SH-SY5Y (cell line): Measurements from ENCODE around the gene VIPR1.

Experiments
- GATA2 ChIP-seq: IDR thresholded peaks from 2 replicates; pipeline ENCODE4 v1.6.1; 2011; ENCODE audit warnings: mild to moderate bottlenecking, low read depth, low read length
- GATA3 ChIP-seq: IDR thresholded peaks from 2 replicates; pipeline ENCODE4 v1.6.1; 2011; ENCODE audit warnings: low read depth, mild to moderate bottlenecking, low read length, moderate library complexity

Gene VIPR1

DNA sequence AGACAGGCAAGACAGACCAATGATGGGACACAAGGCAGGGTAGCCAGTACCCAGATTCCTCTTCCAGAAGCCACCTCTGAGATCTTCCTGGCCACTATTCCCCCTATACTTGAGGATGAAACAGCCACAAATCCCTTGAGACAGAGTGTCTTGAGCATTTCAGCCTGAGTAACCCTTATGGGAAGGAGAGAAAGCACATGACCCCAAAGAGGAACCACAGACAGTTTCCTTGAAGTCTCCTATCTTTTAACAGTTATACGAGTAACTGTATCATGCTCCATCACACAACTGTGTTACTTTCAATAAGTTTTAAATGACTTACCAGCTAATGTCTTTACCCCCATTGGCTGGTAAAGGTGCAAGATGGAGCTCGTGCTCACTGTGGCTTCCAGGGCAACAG, 9.3 kb downstream of the VIPR1 start:
- TF ChIP-seq GATA3, result no peak
- TF ChIP-seq GATA2, result no peak

DNA sequence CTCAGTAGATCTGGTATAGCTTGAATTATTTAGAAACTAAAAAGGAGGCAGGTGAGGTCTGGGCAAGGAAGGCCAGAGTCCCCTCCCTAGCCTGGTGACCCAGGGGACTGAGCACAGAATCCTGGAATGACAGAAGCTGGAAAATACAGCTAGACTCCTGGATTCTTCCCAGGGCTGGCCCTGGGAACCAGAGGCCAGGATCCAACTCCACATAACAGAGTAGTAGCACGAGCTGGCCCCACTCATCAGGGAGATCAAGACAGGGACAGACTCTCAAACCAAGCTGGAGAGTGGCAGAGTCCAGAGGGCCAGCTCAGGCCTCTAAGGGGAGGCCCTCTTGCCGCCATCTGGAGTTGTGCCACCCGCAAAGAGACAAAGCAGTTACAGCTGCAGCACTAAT, 10.7 kb downstream of the VIPR1 start:
- no peak for TF ChIP-seq GATA3
- no peak for TF ChIP-seq GATA2

DNA sequence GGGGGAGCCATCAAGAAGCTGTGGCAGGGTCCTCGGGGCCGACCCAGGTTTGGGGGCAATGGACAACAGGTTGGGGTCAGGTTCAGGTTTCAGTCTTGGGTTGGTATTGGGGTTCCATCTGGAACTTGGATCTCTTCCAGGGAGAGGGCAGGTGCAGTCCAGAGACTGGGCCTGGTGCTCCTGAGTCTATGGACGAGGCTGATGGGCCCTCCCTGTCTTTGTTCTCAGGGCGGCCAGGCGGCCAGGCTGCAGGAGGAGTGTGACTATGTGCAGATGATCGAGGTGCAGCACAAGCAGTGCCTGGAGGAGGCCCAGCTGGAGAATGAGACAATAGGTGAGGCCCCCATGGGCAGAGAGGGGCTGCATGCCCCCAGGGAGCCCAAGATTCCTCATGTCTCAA, 11.1 kb downstream of the VIPR1 start:
- TF ChIP-seq GATA3 (no peak), GATA2 (no peak)

DNA sequence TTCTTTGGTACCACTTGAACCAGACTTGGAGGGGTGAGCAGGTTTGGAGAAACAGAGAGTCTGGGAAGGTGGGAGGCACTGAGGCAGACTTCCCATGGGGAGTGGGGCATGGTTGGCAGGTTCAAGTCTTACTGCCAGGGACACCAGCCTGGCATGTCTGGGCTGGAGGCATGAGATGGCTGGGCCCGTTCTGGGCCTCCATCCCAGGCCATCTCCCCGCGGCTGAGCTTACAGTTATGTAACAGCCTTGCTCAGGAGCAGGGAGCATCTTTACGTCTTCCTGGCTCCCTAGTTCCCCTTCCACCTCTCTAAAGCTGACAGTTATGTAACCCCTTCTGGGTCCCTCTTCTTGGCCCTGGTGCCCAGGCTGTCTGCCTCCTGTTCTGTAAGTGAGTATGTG, 12.4 kb downstream of the VIPR1 start:
- no peak for TF ChIP-seq GATA3
- TF ChIP-seq GATA2, result no peak

DNA sequence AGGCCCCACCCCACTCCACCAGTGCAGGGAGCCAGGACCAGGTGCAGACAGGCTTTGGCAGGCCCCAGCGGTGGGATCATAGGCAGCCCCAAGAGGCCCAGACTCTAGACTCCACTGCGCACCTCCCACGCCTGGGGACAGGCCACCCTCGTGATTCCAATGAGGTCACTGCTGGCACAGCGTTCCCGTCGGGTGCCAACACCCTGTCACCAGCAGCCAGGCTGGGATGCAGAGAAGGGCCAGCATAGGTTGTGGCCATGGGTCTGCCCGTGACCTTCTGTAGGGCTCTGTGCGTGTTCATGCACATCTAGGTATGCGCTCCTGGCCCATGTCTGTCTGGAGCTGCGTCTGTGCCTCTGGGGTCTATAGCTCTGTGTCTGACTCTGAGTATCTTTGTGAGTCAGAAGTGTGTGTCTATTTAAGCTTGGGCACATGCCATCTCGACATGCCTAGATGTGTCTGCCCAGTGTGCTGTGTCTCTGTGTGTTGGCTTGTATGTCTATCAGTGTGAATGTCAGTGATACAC, 13.0 kb downstream of the VIPR1 start:
- no peak for TF ChIP-seq GATA2

DNA sequence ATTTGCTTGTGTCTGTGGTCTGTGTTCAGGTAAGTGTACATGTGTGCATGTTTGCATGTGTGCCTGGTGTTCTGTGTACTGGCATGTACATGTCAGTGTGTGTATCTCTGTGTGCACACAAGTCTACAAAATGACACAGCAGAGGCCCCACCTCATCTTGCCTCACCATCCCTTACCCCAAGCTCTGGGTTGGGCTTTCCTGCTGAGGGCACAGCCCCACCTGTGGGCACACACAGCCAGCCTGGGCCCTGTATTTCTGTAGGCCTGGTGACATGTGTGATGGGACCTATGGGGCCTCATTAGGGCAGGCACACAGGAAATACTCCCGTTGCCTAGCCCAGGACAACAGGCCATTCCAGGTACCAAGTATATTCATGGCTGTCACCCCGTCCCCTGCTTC, 13.5 kb downstream of the VIPR1 start:
- no peak for TF ChIP-seq GATA3
- TF ChIP-seq GATA2, result no peak

DNA sequence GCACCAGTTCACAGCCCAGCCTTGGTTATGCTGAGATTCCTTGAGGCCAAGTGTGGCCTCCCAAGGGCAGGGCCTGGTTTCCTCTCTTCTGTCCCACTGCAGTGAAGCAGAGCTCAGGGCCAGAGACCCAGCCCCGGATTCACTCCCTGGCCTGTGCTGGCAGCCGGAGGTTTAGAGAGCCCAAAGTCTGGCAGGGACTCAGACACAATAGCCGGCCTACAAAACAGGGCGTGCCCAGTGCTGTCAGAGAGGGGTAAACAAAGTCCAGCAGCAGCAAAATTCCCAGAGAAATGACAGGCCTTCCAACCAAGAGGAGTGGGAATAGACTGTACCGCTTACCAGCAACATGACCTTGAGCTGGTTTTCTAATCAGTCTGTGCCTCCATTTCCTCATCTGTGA, 14.0 kb downstream of the VIPR1 start:
- TF ChIP-seq GATA3 (no peak), GATA2 (no peak)

DNA sequence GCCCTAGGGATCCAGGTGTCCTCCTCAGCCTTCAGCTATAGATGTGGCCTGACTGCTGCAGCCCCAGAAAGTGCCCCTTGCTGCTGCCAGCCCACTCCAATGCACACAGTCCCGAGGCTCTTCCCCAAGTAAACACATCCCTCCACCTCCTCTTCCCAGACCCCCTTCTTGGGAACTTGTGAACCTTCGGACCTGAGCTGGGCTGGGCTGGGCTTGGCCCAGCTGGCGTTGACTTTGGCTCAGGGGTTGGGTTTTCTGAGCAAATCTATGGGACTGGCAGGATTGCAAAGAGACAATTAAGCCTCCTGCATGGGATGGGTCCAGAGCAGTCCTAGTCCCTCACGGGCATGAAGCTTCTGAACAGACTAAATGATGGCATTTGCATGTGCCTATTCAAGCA, 14.7 kb downstream of the VIPR1 start:
- TF ChIP-seq GATA3, result no peak
- TF ChIP-seq GATA2, result no peak

DNA sequence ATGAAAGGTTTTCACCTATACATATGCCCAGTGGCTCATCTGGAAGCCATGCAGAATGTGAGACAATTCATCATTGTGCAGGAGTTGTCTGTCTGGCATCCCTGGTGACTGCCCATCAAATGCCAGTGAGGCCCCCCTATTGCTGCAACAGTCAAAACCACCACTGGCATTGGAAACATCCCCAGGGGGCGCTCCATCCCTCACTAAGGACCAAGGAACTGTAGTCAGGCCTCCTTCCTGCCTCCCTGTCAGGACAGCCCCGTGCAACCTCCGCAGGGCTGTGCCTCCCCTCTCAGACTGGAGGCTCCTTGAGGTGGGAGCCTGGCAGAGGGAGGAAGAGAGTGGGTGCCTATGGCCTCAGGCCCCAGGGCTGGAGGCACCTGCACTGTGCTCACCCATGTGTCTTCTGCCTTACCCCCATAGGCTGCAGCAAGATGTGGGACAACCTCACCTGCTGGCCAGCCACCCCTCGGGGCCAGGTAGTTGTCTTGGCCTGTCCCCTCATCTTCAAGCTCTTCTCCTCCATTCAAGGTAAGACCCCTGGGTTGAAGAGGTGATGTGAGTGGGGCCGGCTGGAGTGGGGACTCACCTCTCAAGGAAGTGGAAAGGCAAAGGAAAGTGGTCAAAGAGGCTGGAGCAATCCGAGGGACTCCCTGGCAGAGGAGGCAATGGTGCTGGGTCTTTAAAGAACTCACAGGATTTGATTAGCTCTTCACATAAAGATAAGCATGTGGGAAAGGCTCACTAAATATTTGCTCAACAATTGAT, 16.5 kb downstream of the VIPR1 start:
- no peak for TF ChIP-seq GATA2
- no peak for TF ChIP-seq GATA3

DNA sequence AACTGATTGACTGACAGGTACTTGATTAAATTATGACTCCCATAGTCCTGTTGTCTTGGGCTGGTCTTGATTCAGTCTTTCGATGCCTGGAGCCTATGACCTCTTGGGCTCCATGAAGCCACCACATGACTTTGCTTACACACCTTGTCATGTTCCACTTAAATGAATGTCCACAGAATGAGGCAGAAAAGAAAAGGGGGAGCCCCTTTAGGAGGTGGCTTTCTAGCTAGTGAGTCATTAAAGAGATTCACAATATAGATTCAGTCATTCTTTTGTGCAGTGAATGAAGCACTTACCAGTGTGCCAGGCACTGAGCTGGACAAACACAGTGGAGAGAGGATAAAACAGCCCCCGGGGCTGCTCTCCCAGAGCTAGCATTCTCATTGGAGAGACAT, 17.1 kb downstream of the VIPR1 start:
- TF ChIP-seq GATA3 (no peak), GATA2 (no peak)

DNA sequence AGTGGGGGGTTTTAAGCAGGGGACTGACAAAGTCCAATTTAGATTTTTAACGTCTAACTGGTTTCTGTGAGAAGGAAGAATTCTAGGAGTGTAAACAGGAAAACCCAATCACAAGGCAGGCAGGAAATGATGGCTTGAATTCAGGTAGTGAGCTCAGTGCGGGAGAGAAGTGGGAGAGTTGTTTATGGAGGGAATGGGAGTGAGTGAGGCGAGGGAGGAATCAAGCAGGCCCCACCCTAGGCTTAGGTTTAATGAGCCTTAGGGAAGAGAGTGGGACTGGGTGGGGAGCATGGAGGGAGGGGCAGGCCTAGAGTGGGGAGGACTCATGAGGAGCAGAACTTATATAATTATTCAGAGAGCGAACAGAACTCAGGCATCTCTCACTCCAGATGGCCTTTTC, 17.9 kb downstream of the VIPR1 start:
- TF ChIP-seq GATA3 (no peak), GATA2 (no peak)

DNA sequence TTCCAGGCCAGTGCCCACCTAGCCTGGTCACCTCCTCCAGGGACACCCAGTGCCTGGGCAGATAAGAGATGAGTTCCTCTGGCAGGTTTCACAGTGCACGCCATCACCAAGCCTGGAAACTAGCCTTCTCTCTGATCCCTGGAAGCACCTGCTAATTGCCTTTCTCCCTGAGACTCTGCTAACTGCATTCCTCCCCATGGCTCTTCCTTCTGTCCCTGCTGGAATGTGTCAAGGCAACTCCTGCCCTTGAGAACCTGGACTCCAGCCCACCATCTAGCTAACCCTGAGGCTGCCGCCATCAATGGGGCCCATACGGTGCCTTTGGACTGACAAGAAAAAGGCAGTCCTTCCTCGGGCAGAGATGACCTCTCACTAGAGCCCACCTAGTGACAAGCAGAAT, 18.5 kb downstream of the VIPR1 start:
- no peak for TF ChIP-seq GATA3
- no peak for TF ChIP-seq GATA2

DNA sequence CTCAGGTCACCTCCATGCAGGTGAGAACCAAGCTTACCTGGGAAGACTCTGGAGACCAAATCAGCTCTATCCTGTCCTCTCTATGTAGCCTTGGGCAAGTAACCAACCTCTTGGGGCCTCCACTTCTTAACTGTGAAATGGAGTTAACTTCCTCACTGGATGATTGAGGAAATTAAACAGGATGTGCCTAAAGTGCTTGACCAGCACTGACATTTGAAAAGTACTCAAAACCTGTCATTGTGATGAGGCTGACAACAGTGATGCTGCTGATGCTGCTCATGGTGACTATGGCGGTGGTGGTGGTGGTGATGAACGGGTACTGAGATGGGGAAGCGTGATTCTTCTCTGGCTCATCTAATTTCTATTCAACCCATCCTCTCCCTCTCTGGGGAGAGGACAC, 22.3 kb downstream of the VIPR1 start:
- no peak for TF ChIP-seq GATA3
- TF ChIP-seq GATA2, result no peak

DNA sequence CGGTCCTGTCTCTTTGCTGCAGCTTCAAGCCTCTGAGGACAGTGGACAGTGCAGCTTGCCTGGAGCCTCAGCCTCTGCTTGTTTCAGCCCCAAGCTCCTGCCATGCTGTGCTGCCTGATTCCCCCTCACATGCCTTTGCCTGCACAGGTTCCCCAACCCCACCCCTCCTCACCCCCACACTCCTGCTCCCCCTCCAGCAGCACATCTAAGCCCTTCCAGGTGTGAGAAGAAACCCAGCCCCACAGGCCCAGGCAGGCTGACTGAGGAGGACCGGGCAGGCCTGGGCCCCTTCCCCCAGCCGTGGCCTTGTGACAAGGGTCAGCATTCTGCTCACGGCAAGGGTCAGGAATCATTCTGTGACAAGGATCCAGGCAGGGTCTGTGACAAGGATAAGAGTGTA, 22.8 kb downstream of the VIPR1 start:
- TF ChIP-seq GATA2, result no peak
- no peak for TF ChIP-seq GATA3

DNA sequence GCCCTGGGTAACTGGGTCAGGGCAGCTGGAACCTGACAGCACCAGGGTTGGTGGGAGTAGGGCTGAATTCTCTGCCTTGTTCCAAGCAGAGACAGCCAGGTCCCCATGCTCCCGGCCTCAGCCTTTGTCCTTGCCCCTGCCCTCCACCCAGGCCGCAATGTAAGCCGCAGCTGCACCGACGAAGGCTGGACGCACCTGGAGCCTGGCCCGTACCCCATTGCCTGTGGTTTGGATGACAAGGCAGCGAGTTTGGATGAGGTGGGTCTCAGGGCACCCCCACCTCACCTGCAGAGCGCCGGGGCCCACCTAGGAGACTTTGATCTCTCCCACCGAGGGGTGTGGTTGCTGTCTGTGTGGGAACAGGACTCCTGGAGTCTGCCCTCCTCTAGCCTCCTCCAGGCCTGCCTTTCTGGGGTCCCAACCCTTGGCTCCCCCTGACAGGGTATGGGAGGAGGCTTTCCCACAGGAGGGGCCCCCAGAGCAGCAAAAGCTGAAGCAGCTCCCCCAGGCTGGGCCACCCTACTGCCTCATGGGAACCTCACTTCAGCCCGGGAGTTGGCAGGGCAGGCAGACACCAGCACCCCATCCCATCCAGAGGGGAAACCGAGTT, 23.4 kb downstream of the VIPR1 start:
- no peak for TF ChIP-seq GATA2
- no peak for TF ChIP-seq GATA3
